Central memory CD4-positive, alpha-beta T cell (primary cell): ENCODE results near the gene MBTPS1.
A peak's percentile ranks its signal among the peaks of the same experiment; 100 is the strongest.

Source experiments
- DNase-seq: peaks from one replicate; pipeline ENCODE4 v3.0.0; 2022

The MBTPS1 gene

GRCh38 chr16:84032458-84033178 is 84.1 kb downstream of the MBTPS1 start:
- DNase-seq: no peak

GRCh38 chr16:84031556-84031955 is 85.2 kb downstream of the MBTPS1 start:
- no peak for DNase-seq

- no peak for DNase-seq
Observed at GRCh38 chr16:84029297-84030047, 87.3 kb downstream of the MBTPS1 start.

- no peak for DNase-seq
Observed at GRCh38 chr16:84027625-84028024, 89.1 kb downstream of the MBTPS1 start.

- no peak for DNase-seq
Observed at GRCh38 chr16:84026606-84027005, 90.1 kb downstream of the MBTPS1 start.

- no peak for DNase-seq
Observed at GRCh38 chr16:84024854-84025253, 91.9 kb downstream of the MBTPS1 start.

- no peak for DNase-seq
Observed at GRCh38 chr16:84022644-84023043, 94.1 kb downstream of the MBTPS1 start.

- DNase-seq: no peak
Observed at GRCh38 chr16:84021488-84021887, 95.3 kb downstream of the MBTPS1 start.

- DNase-seq: no peak
Observed at GRCh38 chr16:84020353-84020752, 96.4 kb downstream of the MBTPS1 start.

GRCh38 chr16:84018710-84019109 is 98.0 kb downstream of the MBTPS1 start:
- no peak for DNase-seq

GRCh38 chr16:84016477-84016876 is 100.3 kb downstream of the MBTPS1 start:
- DNase-seq: no peak

GRCh38 chr16:84015399-84015798 is 101.3 kb downstream of the MBTPS1 start:
- DNase-seq: no peak

- DNase-seq: no peak
Observed at GRCh38 chr16:84014570-84015327, 102.0 kb downstream of the MBTPS1 start.

GRCh38 chr16:84013787-84014569 is 102.8 kb downstream of the MBTPS1 start:
- DNase-seq: peak; percentile 48

GRCh38 chr16:84009282-84009681 is 107.5 kb downstream of the MBTPS1 start:
- no peak for DNase-seq

- DNase-seq: no peak
Observed at GRCh38 chr16:84007965-84008364, 108.8 kb downstream of the MBTPS1 start.

GRCh38 chr16:84007520-84007919 is 109.2 kb downstream of the MBTPS1 start:
- no peak for DNase-seq

GRCh38 chr16:84005391-84005790 is 111.4 kb downstream of the MBTPS1 start:
- DNase-seq: no peak

- DNase-seq: no peak
Observed at GRCh38 chr16:84004442-84004841, 112.3 kb downstream of the MBTPS1 start.
